OCI-LY3 (cell line): ENCODE data around the gene SSTR4.

Source experiments
- EZH2phosphoT487 ChIP-seq: fragments of 200-600 bp; shearing (Covaris generic); IDR thresholded peaks from 2 replicates; pipeline ENCODE4 v1.6.1; 2018; ENCODE audit warnings: antibody characterized with exemption, mixed run types, low read depth
- TF ChIP-seq, protein P1 (sequence below): fragments of 200-600, 300-600 bp; sonication (generic); IDR thresholded peaks from 2 replicates; pipeline ENCODE4 v1.5.1; 2014; ENCODE audit warnings: antibody characterized with exemption, low read length, low read depth

- TF ChIP-seq, protein P1, sequence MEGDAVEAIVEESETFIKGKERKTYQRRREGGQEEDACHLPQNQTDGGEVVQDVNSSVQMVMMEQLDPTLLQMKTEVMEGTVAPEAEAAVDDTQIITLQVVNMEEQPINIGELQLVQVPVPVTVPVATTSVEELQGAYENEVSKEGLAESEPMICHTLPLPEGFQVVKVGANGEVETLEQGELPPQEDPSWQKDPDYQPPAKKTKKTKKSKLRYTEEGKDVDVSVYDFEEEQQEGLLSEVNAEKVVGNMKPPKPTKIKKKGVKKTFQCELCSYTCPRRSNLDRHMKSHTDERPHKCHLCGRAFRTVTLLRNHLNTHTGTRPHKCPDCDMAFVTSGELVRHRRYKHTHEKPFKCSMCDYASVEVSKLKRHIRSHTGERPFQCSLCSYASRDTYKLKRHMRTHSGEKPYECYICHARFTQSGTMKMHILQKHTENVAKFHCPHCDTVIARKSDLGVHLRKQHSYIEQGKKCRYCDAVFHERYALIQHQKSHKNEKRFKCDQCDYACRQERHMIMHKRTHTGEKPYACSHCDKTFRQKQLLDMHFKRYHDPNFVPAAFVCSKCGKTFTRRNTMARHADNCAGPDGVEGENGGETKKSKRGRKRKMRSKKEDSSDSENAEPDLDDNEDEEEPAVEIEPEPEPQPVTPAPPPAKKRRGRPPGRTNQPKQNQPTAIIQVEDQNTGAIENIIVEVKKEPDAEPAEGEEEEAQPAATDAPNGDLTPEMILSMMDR: no peak
- no peak for TF ChIP-seq EZH2phosphoT487
Measured at GRCh38 chr20:23036371-23036770, 1.3 kb downstream of the SSTR4 start.
